GM21447 (cell line): ENCODE measurements around the gene MRC2.
"Not testable (repeated sequence)": the region's sequence is repeated elsewhere in the genome, so short reads cannot be mapped to it uniquely, and the experiment has no call there.

Experiments used
- ATAC-seq: cut with Tn5 transposase; IDR thresholded peaks from one replicate; pipeline ENCODE4 v1.9.1; 2021; ENCODE audit not compliant: unreplicated experiment

Gene MRC2

DNA sequence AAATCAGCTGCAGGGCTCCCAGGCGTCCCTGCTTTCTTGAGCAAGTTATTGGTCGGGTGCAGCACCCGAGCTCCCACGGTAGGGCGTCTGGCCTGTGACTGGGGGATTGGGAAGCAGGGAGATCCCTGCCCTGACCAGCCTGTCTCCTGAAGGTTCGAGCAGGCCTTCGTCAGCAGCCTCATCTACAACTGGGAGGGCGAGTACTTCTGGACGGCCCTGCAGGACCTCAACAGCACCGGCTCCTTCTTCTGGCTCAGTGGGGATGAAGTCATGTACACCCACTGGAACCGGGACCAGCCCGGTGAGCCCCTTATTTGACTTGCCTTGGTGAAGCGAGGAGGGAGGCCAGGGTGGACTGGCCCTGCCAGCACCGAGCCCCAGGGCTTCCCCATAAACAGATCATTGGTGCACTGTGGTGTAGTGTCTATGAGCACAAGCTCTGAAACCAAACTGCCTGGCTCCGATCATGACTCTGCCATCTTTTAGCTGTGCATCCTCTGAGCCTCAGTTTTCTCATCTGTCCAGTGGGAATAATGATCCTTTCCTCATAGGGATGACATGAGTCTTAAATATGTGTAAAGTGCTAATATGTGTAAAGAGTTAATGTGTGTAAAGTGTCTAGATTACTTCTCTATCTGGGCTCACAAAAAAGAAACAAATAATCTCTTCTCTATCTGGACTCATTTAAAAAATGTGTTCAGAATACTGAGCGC, 48.9 kb downstream of the MRC2 start:
- no peak for ATAC-seq

- ATAC-seq = no peak
These were observed 49.6 kb downstream of the MRC2 start for GRCh38 chr17:62676952-62677596.

DNA sequence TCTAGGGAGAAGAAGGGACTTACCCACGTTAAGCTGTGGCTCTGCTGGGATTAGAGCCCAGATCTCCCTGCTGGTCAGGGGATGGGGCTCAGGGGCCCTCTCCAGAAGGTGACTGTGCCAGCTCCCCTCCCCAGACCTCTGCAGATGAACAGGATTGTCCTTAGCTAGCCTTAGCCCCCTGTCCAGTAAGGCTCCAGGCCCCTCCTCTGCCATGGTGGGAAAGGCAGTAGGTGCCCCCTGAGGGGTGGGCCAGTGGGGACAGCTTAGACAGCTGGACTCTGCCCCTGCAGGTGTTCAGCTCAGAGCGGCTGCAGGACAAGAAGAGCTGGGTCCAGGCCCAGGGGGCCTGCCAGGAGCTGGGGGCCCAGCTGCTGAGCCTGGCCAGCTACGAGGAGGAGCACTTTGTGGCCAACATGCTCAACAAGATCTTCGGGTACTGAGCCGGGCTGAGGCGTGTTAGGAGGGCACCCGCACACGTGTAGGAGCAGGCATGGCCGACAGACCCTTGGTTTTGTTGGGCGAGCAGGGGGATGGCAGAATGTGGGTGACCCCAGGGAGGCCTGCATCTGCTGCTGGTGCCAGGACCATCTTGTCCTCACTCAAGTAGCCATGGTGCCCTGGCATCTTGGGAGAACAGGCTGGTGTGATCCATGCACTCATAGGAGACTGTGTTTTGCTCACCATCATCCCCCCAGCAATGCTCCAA, 50.9 kb downstream of the MRC2 start:
- no peak for ATAC-seq

DNA sequence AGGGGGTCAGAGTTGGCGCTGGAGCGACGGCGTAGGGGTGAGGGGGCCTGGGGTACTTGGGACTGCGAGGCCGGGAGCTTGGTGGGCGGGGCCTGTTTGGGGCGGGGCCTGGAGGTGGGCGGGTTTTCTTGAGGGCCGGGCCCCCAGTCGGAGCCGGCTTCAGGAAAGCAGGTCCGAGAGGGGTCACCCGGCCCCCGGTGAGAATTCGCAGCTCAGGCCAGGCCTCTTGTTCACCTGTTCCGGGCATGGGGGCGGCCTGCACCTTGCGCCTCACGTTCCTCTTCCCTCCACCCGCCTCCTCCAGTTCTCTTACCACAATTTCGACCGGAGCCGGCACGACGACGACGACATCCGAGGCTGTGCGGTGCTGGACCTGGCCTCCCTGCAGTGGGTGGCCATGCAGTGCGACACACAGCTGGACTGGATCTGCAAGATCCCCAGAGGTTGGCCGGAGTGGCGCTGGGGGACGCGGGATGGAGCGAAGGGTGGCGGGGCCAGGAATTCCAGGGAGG, 52.5 kb downstream of the MRC2 start:
- ATAC-seq = no peak

GRCh38 chr17:62680541-62681052, 53.1 kb downstream of the MRC2 start:
- ATAC-seq = no peak

- ATAC-seq = no peak
These were observed 53.8 kb downstream of the MRC2 start for GRCh38 chr17:62681061-62681938.

- no peak for ATAC-seq
These were observed 54.5 kb downstream of the MRC2 start for GRCh38 chr17:62681939-62682381.

GRCh38 chr17:62684179-62684578, 56.7 kb downstream of the MRC2 start:
- ATAC-seq = no peak

DNA sequence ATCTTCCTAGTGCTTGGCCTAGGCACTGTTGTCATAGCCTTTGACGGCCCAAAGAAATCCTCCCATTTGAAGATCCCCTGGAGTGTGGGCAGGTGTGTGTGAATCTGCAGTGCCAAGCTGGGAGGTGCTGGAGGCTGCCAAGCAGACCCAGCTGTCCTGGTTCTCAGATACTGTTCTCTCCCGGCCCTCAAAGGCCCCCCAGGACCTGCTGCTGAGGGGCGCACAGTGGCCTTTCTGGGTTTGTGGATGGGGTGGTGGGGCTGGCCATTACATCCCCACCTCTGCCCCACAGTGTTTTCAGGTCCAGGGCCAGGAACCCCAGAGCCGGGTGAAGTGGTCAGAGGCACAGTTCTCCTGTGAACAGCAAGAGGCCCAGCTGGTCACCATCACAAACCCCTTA, 60.5 kb downstream of the MRC2 start:
- no peak for ATAC-seq

DNA sequence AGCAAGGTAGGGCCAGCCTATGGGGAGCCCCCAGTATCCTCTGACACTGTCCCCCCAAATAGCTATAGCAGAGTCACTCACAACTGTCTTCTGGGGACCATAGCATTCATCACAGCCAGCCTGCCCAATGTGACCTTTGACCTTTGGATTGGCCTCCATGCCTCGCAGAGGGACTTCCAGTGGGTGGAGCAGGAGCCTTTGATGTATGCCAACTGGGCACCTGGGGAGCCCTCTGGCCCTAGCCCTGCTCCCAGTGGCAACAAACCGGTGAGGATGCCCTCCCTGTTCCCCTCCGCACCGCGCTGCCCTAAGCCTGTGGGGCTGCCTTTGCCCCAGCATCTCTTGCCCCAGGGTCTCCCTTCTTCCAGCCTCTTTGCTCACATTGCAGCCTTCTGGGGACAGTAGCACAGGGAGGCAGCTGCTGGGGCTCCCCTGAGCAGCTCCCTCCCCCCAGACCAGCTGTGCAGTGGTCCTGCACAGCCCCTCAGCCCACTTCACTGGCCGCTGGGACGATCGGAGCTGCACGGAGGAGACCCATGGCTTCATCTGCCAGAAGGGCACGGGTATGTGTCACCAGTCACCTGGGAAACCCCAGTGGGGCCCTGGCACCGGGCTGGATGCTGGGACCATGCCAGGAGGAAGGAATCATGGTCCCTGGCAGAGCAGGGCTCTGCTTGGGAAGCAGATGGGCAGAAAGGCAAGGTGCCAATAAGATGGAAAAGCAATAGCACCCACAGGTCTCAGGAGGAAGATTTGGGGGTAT, 61.1 kb downstream of the MRC2 start:
- no peak for ATAC-seq

DNA sequence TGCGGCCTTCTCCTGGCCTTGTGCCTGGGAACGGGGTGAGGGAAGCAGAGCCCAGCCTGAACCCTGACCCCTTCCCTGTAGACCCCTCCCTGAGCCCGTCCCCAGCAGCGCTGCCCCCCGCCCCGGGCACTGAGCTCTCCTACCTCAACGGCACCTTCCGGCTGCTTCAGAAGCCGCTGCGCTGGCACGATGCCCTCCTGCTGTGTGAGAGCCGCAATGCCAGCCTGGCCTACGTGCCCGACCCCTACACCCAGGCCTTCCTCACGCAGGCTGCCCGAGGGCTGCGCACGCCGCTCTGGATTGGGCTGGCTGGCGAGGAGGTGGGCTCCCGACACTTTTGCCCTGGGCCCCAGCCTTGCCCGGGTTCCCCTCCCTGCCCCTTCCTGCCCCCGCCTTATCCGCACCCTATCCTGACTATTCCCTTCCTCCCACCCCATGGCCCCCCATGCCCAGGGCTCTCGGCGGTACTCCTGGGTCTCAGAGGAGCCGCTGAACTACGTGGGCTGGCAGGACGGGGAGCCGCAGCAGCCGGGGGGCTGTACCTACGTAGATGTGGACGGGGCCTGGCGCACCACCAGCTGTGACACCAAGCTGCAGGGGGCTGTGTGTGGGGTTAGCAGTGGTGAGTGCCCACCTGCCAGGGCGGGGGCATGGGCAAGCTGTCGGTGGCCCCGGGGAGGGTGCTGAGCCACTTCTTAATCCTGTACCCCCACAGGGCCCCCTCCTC, 62.1 kb downstream of the MRC2 start:
- ATAC-seq = no peak

DNA sequence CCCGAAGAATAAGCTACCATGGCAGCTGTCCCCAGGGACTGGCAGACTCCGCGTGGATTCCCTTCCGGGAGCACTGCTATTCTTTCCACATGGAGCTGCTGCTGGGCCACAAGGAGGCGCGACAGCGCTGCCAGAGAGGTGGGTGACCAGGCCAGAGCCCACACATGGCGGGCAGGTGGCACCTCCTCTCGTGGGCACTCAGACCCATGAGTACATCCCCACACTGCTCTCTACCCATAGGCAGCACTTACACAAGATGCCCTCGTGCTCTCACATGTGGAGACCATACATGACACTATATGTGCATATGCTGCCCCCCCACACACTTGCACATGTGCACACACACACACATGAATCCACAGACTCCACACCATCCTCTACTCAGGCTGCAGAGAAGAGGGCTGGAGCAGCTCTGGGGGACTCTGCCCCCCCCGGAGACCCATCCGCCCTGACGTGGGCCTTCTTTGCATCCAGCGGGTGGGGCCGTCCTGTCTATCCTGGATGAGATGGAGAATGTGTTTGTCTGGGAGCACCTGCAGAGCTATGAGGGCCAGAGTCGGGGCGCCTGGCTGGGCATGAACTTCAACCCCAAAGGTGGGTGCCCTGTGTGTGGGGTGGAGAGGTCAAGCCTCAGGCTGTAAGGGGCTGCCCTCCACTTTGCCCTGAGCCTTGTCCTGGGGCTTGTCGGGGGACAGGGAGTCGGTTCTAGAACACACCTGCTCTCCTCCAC, 62.9 kb downstream of the MRC2 start:
- ATAC-seq = no peak

- ATAC-seq = not testable (repeated sequence)
These were observed 64.1 kb downstream of the MRC2 start for GRCh38 chr17:62691589-62691915.

DNA sequence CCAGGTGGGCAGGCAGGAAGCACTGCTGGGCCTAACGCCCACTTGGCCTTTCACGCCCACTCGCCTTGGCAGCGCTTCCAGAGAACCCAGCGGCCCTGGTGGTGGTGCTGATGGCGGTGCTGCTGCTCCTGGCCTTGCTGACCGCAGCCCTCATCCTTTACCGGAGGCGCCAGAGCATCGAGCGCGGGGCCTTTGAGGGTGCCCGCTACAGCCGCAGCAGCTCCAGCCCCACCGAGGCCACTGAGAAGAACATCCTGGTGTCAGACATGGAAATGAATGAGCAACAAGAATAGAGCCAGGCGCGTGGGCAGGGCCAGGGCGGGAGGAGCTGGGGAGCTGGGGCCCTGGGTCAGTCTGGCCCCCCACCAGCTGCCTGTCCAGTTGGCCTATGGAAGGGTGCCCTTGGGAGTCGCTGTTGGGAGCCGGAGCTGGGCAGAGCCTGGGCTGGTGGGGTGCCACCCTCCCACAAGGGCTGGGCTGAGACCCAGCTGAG, 64.7 kb downstream of the MRC2 start:
- no peak for ATAC-seq

- no peak for ATAC-seq
These were observed 65.4 kb downstream of the MRC2 start for GRCh38 chr17:62692721-62693431.

- ATAC-seq = no peak
These were observed 66.3 kb downstream of the MRC2 start for GRCh38 chr17:62693616-62694409.

DNA sequence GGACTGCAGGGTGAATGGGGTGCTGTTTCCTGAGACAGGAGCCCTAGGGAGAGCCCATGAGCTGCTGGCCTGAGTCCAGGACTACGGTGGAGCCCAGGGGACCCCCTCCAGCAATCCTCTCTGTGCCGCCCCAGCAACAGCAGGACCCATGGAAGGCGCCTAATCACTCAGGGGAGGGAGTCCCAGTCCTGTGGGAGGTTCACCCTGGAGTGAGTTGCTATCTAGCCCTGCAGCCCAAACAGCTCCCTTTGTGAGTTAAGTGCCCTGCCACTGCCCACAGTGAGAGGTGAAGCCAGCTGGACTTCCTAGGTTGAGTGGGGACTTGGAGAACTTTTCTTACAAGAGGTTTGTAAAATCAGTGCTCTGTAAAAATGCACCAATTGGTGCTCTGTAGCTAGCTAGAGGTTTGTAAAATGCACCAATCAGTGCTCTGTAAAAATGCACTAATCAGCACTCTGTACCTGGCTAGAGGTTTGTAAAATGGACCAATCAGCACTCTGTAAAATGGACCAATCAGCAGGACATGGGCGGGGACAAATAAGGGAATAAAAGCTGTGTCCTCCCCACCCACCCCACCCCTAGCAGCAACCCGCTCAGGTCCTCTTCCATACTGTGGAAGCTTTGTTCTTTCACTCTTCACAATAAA, 67.7 kb downstream of the MRC2 start:
- ATAC-seq = not testable (repeated sequence)
